Measurements from ENCODE around the gene MTFR1L. TPM values are rescaled to one million over a fixed set of nuclear protein-coding genes. Genes with fewer than 3 reads are reported as not detected.

The MTFR1L gene
- total and polyA plus RNA-seq, 9 of the 15 experiments (the other 6 are each of a cell fraction or from before 2014, with no cell fraction given): 41.4 to 98.5 (median 53.7) TPM

DNA sequence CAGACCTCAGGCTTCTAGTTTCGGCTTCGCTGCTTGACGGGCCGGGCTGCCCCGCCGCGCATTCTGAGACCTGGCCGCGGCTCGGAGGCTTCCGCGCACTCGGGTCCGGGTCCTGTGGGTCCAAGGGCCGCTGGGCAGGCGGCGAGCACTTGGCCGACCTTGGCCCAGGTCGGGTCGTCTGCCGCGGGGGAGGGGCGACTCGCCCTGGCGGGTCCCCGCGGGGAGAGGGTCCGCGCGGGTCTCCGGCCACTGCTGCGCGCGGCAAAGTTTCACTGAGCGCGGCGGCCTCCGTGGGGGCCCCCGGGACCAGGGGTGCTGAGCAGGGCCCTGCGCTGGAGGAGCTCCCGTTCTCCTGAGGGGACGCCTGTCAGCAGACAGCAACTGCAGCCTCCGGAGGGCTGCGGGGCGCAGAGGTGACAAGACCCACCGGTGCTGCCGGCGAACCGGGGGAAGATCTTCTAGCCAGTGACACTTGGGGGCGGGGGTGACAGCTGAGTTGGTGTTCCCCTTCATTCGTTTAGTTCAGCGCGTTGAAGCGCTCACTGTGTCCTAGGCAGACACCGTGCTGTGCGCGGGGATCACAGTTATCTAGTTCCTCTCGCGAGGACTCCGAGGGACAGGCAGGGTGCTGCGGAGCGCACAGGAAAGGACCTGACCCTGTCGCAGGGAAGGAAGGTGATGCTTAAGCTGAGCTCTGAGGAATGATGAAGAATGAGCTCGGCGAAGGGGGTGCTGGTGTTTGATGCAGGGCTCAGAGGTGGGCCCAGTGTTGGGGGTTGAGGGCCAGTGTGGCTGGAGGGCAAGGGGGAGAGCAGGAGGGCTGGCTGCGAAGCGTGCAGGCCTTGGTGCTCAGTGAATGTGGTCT is 725 bp downstream of the MTFR1L start (continued):
- TF ChIP-seq, protein P1, sequence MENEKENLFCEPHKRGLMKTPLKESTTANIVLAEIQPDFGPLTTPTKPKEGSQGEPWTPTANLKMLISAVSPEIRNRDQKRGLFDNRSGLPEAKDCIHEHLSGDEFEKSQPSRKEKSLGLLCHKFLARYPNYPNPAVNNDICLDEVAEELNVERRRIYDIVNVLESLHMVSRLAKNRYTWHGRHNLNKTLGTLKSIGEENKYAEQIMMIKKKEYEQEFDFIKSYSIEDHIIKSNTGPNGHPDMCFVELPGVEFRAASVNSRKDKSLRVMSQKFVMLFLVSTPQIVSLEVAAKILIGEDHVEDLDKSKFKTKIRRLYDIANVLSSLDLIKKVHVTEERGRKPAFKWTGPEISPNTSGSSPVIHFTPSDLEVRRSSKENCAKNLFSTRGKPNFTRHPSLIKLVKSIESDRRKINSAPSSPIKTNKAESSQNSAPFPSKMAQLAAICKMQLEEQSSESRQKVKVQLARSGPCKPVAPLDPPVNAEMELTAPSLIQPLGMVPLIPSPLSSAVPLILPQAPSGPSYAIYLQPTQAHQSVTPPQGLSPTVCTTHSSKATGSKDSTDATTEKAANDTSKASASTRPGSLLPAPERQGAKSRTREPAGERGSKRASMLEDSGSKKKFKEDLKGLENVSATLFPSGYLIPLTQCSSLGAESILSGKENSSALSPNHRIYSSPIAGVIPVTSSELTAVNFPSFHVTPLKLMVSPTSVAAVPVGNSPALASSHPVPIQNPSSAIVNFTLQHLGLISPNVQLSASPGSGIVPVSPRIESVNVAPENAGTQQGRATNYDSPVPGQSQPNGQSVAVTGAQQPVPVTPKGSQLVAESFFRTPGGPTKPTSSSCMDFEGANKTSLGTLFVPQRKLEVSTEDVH (IDR thresholded peaks at IDR 0.05; ENCODE audit: low read depth, partially characterized antibody): no peak
- peak; percentile 82 for TF ChIP-seq ELF4 (CRISPR knock-in tag; IDR thresholded peaks at IDR 0.05)
- no peak for TF ChIP-seq NUFIP1 (IDR thresholded peaks at IDR 0.05; ENCODE audit: partially characterized antibody)
- TF ChIP-seq NFIX (CRISPR knock-in tag; IDR thresholded peaks at IDR 0.05; ENCODE audit: low read depth): no peak
- TF ChIP-seq BCOR (IDR thresholded peaks at IDR 0.05): no peak
- TF ChIP-seq ZNF124 (CRISPR knock-in tag; IDR thresholded peaks at IDR 0.05): no peak
- TF ChIP-seq, protein P2, sequence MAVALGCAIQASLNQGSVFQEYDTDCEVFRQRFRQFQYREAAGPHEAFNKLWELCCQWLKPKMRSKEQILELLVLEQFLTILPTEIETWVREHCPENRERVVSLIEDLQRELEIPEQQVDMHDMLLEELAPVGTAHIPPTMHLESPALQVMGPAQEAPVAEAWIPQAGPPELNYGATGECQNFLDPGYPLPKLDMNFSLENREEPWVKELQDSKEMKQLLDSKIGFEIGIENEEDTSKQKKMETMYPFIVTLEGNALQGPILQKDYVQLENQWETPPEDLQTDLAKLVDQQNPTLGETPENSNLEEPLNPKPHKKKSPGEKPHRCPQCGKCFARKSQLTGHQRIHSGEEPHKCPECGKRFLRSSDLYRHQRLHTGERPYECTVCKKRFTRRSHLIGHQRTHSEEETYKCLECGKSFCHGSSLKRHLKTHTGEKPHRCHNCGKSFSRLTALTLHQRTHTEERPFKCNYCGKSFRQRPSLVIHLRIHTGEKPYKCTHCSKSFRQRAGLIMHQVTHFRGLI (CRISPR knock-in tag; IDR thresholded peaks at IDR 0.05): no peak
- TF ChIP-seq ZNF507 (tag; conservative IDR thresholded peaks at IDR 0.05): no peak
- TF ChIP-seq CBX5 (IDR thresholded peaks at IDR 0.05; ENCODE audit: borderline replicate concordance, low read depth): no peak
- TF ChIP-seq ZNF644 (tag; IDR thresholded peaks at IDR 0.05; ENCODE audit: low read depth): no peak
- TF ChIP-seq ZNF12 (CRISPR knock-in tag; IDR thresholded peaks at IDR 0.05): peak; percentile 69; the same call in 1 of the 2 replicates
- no peak for TF ChIP-seq ZNF707 (CRISPR knock-in tag; conservative IDR thresholded peaks at IDR 0.05)
- TF ChIP-seq RBFOX2 (IDR thresholded peaks at IDR 0.05; ENCODE audit: low read depth, low read length): peak; percentile 91
- no peak for TF ChIP-seq TARDBP (IDR thresholded peaks at IDR 0.05)
- no peak for TF ChIP-seq CHCHD3 (CRISPR knock-in tag; IDR thresholded peaks at IDR 0.05)
- TF ChIP-seq ZNF431 (CRISPR knock-in tag; IDR thresholded peaks at IDR 0.05): peak; percentile 55; the same call in 1 of the 2 replicates
- 0 out of 2 replicates have a peak, but pooled peaks have one; percentile 18 for TF ChIP-seq MBD2 (IDR thresholded peaks at IDR 0.05; ENCODE audit: borderline replicate concordance, low read depth)
- TF ChIP-seq, protein P3, sequence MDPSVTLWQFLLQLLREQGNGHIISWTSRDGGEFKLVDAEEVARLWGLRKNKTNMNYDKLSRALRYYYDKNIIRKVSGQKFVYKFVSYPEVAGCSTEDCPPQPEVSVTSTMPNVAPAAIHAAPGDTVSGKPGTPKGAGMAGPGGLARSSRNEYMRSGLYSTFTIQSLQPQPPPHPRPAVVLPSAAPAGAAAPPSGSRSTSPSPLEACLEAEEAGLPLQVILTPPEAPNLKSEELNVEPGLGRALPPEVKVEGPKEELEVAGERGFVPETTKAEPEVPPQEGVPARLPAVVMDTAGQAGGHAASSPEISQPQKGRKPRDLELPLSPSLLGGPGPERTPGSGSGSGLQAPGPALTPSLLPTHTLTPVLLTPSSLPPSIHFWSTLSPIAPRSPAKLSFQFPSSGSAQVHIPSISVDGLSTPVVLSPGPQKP (CRISPR knock-in tag; IDR thresholded peaks at IDR 0.05): no peak
- TF ChIP-seq, protein P4, sequence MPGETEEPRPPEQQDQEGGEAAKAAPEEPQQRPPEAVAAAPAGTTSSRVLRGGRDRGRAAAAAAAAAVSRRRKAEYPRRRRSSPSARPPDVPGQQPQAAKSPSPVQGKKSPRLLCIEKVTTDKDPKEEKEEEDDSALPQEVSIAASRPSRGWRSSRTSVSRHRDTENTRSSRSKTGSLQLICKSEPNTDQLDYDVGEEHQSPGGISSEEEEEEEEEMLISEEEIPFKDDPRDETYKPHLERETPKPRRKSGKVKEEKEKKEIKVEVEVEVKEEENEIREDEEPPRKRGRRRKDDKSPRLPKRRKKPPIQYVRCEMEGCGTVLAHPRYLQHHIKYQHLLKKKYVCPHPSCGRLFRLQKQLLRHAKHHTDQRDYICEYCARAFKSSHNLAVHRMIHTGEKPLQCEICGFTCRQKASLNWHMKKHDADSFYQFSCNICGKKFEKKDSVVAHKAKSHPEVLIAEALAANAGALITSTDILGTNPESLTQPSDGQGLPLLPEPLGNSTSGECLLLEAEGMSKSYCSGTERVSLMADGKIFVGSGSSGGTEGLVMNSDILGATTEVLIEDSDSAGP (CRISPR knock-in tag; IDR thresholded peaks at IDR 0.05): no peak
- peak; percentile 34 for TF ChIP-seq HMGN3 (IDR thresholded peaks at IDR 0.05; ENCODE audit: borderline replicate concordance, extremely low read depth, insufficient read length, low read depth, low read length)
- no peak for TF ChIP-seq ZNF134 (CRISPR knock-in tag; conservative IDR thresholded peaks at IDR 0.05)
- TF ChIP-seq ZNF589 (CRISPR knock-in tag; IDR thresholded peaks at IDR 0.05; ENCODE audit: low read depth): no peak
- no peak; the same call in 1 of the 2 replicates for TF ChIP-seq SOX6 (IDR thresholded peaks at IDR 0.05)
